LHCN-M2 (cell line): Measurements from ENCODE around the gene UNC79. TPM values are rescaled to one million over a fixed set of nuclear protein-coding genes. Genes with fewer than 3 reads are reported as not detected.

ENCODE experiments used
- DNase-seq: peaks from one replicate; pipeline ENCODE4 v3.0.0-alpha.2; 2012; ENCODE audit warnings: low read depth
- total RNA-seq: library from RNA; depleted of rRNA; stranded (reverse); fragments of >200 nt; gene quantifications from 2 replicates; pipeline ENCODE4 v1.2.3, GENCODE V29; 2014

The UNC79 gene
- total RNA-seq, 1 experiment from 2014 or later = not detected

GRCh38 chr14:93663317-93663716 is 232.6 kb downstream of the UNC79 start:
- DNase-seq = no peak

- no peak for DNase-seq
Observed at GRCh38 chr14:93665169-93665568, 234.4 kb downstream of the UNC79 start.

GRCh38 chr14:93669632-93670031 is 238.9 kb downstream of the UNC79 start:
- no peak for DNase-seq

GRCh38 chr14:93674343-93674742 is 243.6 kb downstream of the UNC79 start:
- no peak for DNase-seq

GRCh38 chr14:93675651-93676050 is 244.9 kb downstream of the UNC79 start:
- no peak for DNase-seq

- DNase-seq = no peak
Observed at GRCh38 chr14:93676416-93676958, 245.7 kb downstream of the UNC79 start.

- DNase-seq = no peak
Observed at GRCh38 chr14:93682459-93682858, 251.7 kb downstream of the UNC79 start.

- no peak for DNase-seq
Observed at GRCh38 chr14:93683226-93683625, 252.5 kb downstream of the UNC79 start.

- no peak for DNase-seq
Observed at GRCh38 chr14:93685121-93685895, 254.6 kb downstream of the UNC79 start.

- no peak for DNase-seq
Observed at GRCh38 chr14:93686268-93686667, 255.5 kb downstream of the UNC79 start.

GRCh38 chr14:93688239-93688666 is 257.5 kb downstream of the UNC79 start:
- no peak for DNase-seq

GRCh38 chr14:93688820-93689219 is 258.1 kb downstream of the UNC79 start:
- no peak for DNase-seq

GRCh38 chr14:93690146-93690545 is 259.4 kb downstream of the UNC79 start:
- DNase-seq = no peak

- no peak for DNase-seq
Observed at GRCh38 chr14:93691042-93691780, 260.5 kb downstream of the UNC79 start.

- no peak for DNase-seq
Observed at GRCh38 chr14:93693914-93694313, 263.2 kb downstream of the UNC79 start.

- no peak for DNase-seq
Observed at GRCh38 chr14:93700928-93701327, 270.2 kb downstream of the UNC79 start.

GRCh38 chr14:93701562-93701961 is 270.8 kb downstream of the UNC79 start:
- DNase-seq = no peak

GRCh38 chr14:93702946-93703345 is 272.2 kb downstream of the UNC79 start:
- DNase-seq = no peak

GRCh38 chr14:93703941-93704340 is 273.2 kb downstream of the UNC79 start:
- DNase-seq = no peak

- no peak for DNase-seq
Observed at GRCh38 chr14:93705513-93706156, 274.9 kb downstream of the UNC79 start.

- no peak for DNase-seq
Observed at GRCh38 chr14:93706360-93706955, 275.7 kb downstream of the UNC79 start.

- no peak for DNase-seq
Observed at GRCh38 chr14:93707475-93707874, 276.7 kb downstream of the UNC79 start.
